GM06990 (cell line): ENCODE data around the gene TMEM30A.

Experiments used
- DNase-seq: peaks from one replicate; pipeline ENCODE4 v3.0.0-alpha.2; 2011; ENCODE audit not compliant: insufficient read length; ENCODE audit errors: extremely low read depth
- H3K27me3 ChIP-seq: replicated peaks from 2 replicates; pipeline ENCODE4 v1.6.0; 2011; ENCODE audit warnings: low read length; ENCODE audit not compliant: control insufficient read depth, insufficient read depth
- H3K36me3 ChIP-seq: 2 replicates; pipeline ENCODE4 v1.5.1; 2011; ENCODE audit warnings: low read length; ENCODE audit not compliant: control insufficient read depth, insufficient read depth
- H3K4me3 ChIP-seq: replicated peaks from 2 replicates; pipeline ENCODE4 v1.5.1; 2011; ENCODE audit warnings: low read depth, mild to moderate bottlenecking, control low read depth, low read length
- CTCF ChIP-seq: IDR thresholded peaks from 2 replicates; pipeline ENCODE4 v1.5.1; 2011; ENCODE audit warnings: low read length, control low read depth, mild to moderate bottlenecking, inconsistent platforms; ENCODE audit not compliant: insufficient read depth, poor library complexity, severe bottlenecking

TMEM30A gene

GRCh38 chr6:75278474-75279077, 6.0 kb downstream of the TMEM30A start:
- Histone ChIP-seq H3K36me3 (peaks cover 3% of the 10 kb centered on the region), H3K4me3 (no peak overlapping the region), H3K27me3 (no peaks in the 10 kb centered on the region)
- no peak for DNase-seq
- TF ChIP-seq CTCF = no peak

GRCh38 chr6:75275067-75275466, 9.5 kb downstream of the TMEM30A start:
- peaks cover 5% of the 10 kb centered on the region for H3K36me3 ChIP-seq
- no peak for DNase-seq
- TF ChIP-seq CTCF = no peak
- H3K4me3 ChIP-seq = no peak overlapping the region
- H3K27me3 ChIP-seq = no peaks in the 10 kb centered on the region

- Histone ChIP-seq H3K27me3 (no peaks in the 10 kb centered on the region), H3K4me3 (no peak overlapping the region), H3K36me3 (peaks cover 5% of the 10 kb centered on the region)
- DNase-seq = no peak
- no peak for TF ChIP-seq CTCF
Measured at GRCh38 chr6:75273009-75273408, 11.6 kb downstream of the TMEM30A start.

- Histone ChIP-seq H3K27me3 (no peaks in the 10 kb centered on the region), H3K36me3 (peaks cover 5% of the 10 kb centered on the region), H3K4me3 (no peak overlapping the region)
- DNase-seq = no peak
- TF ChIP-seq CTCF = no peak
Measured at GRCh38 chr6:75272145-75272840, 12.3 kb downstream of the TMEM30A start.

GRCh38 chr6:75268988-75269354, 15.6 kb downstream of the TMEM30A start:
- no peak overlapping the region for H3K4me3 ChIP-seq
- no peak for TF ChIP-seq CTCF
- H3K36me3 ChIP-seq = peaks cover 3% of the 10 kb centered on the region; the same call in 1 of the 2 replicates
- DNase-seq = no peak
- no peaks in the 10 kb centered on the region for H3K27me3 ChIP-seq
